HEK293 (cell line): ENCODE results near the gene LZTR1.
"Not testable (repeated sequence)": the region's sequence is repeated elsewhere in the genome, so short reads cannot be mapped to it uniquely, and the experiment has no call there.

Experiments used
- CTCF ChIA-PET: fragments of 350-600 bp; formaldehyde crosslinking; extraction: SDS; loops from one replicate; lab custom pipeline; 2021; ENCODE audit warnings: antibody characterized with exemption; lab: Yijun Ruan, JAX
- POLR2A ChIA-PET: fragments of 300-600 bp; formaldehyde crosslinking; extraction: SDS; loops from one replicate; lab custom pipeline; 2020; ENCODE audit warnings: antibody characterized with exemption, inconsistent platforms; lab: Yijun Ruan, JAX
- H3K27ac ChIP-seq: fragments of 200-500 bp; sonication (Bioruptor generic); 2 replicates; pipeline ENCODE4 v1.5.1; 2014; ENCODE audit warnings: low read depth, low read length, control low read depth, inconsistent platforms; ENCODE audit errors: extremely low read depth
- H3K36me3 ChIP-seq, 2 experiments: fragments of 200-500 bp in 1 of 2; sonication (Bioruptor generic) in 1 of 2; 1 replicate in 1 of 2; 2 replicates in 1 of 2; pipeline ENCODE4 v1.5.1; 2014 to 2017; ENCODE audit warnings: inconsistent platforms in 2 of 2, low read length in 2 of 2; ENCODE audit not compliant: control insufficient read depth in 2 of 2, insufficient read depth in 1 of 2
- H3K4me1 ChIP-seq: fragments of 200-500 bp; sonication (Bioruptor generic); 2 replicates; pipeline ENCODE4 v1.5.1; 2014; ENCODE audit warnings: mild to moderate bottlenecking, low read length, inconsistent platforms; ENCODE audit not compliant: control insufficient read depth, insufficient read depth
- H3K4me3 ChIP-seq: 2 replicates; pipeline ENCODE4 v1.5.1; 2011; ENCODE audit warnings: low read depth, mild to moderate bottlenecking, control low read depth, low read length, moderate library complexity
- H3K9me3 ChIP-seq: fragments of 200-500 bp; sonication (Bioruptor generic); 2 replicates; pipeline ENCODE4 v1.5.1; 2014; ENCODE audit warnings: low read depth, low read length, inconsistent platforms; ENCODE audit not compliant: control insufficient read depth, insufficient read depth
- KLF9 ChIP-seq: fragments of 450-650 bp; formaldehyde crosslinking; IDR thresholded peaks from 2 replicates; pipeline ENCODE4 v1.5.1; 2016; ENCODE audit warnings: missing biosample characterization, missing genetic modification characterization, low read depth
- MEIS1 ChIP-seq: sonication (generic); formaldehyde crosslinking; IDR thresholded peaks from 2 replicates; pipeline ENCODE4 v1.8.1; 2022; ENCODE audit warnings: missing genetic modification reagents, mild to moderate bottlenecking, borderline replicate concordance
- OSR2 ChIP-seq: fragments of 450-650 bp; formaldehyde crosslinking; IDR thresholded peaks from 2 replicates; pipeline ENCODE4 v1.5.1; 2016; ENCODE audit warnings: missing biosample characterization, missing genetic modification characterization
- PRDM10 ChIP-seq: fragments of 450-650 bp; formaldehyde crosslinking; IDR thresholded peaks from 2 replicates; pipeline ENCODE4 v1.5.1; 2016; ENCODE audit warnings: missing biosample characterization, missing genetic modification characterization
- PRDM6 ChIP-seq: fragments of 450-650 bp; formaldehyde crosslinking; IDR thresholded peaks from 2 replicates; pipeline ENCODE4 v1.5.1; 2017; ENCODE audit warnings: missing biosample characterization, missing genetic modification characterization
- REST ChIP-seq: fragments of 450-650 bp; formaldehyde crosslinking; IDR thresholded peaks from 2 replicates; pipeline ENCODE4 v1.5.1; 2016; ENCODE audit warnings: missing biosample characterization, missing genetic modification characterization
- SETDB1 ChIP-seq: IDR thresholded peaks from one replicate; pipeline ENCODE4 v1.6.1; 2017; ENCODE audit warnings: mild to moderate bottlenecking, low read length, moderate library complexity, mixed read lengths; ENCODE audit not compliant: insufficient read length
- ZBTB17 ChIP-seq: fragments of 450-650 bp; formaldehyde crosslinking; IDR thresholded peaks from 2 replicates; pipeline ENCODE4 v1.5.1; 2016; ENCODE audit warnings: missing biosample characterization, missing genetic modification characterization
- ZBTB20 ChIP-seq: fragments of 450-650 bp; formaldehyde crosslinking; IDR thresholded peaks from 2 replicates; pipeline ENCODE4 v1.5.1; 2016; ENCODE audit warnings: missing biosample characterization, missing genetic modification characterization
- ZNF132 ChIP-seq: fragments of 450-650 bp; formaldehyde crosslinking; IDR thresholded peaks from 2 replicates; pipeline ENCODE4 v1.5.1; 2017; ENCODE audit warnings: missing biosample characterization, missing genetic modification characterization, borderline replicate concordance
- ZNF169 ChIP-seq: fragments of 450-650 bp; formaldehyde crosslinking; IDR thresholded peaks from 2 replicates; pipeline ENCODE4 v1.5.1; 2016; ENCODE audit warnings: missing biosample characterization, missing genetic modification characterization
- ZNF239 ChIP-seq: fragments of 450-650 bp; formaldehyde crosslinking; IDR thresholded peaks from 2 replicates; pipeline ENCODE4 v1.5.1; 2016; ENCODE audit warnings: missing biosample characterization, missing genetic modification characterization
- ZNF26 ChIP-seq: fragments of 450-650 bp; formaldehyde crosslinking; IDR thresholded peaks from 2 replicates; pipeline ENCODE4 v1.5.1; 2016; ENCODE audit warnings: missing biosample characterization, missing genetic modification characterization
- ZNF324 ChIP-seq: fragments of 450-650 bp; formaldehyde crosslinking; IDR thresholded peaks from 2 replicates; pipeline ENCODE4 v1.5.1; 2016; ENCODE audit warnings: missing biosample characterization, missing genetic modification characterization
- ZNF394 ChIP-seq: fragments of 450-650 bp; formaldehyde crosslinking; IDR thresholded peaks from 2 replicates; pipeline ENCODE4 v1.5.1; 2016; ENCODE audit warnings: missing biosample characterization, missing genetic modification characterization, mild to moderate bottlenecking, moderate library complexity, borderline replicate concordance
- ZNF548 ChIP-seq: fragments of 450-650 bp; formaldehyde crosslinking; IDR thresholded peaks from 2 replicates; pipeline ENCODE4 v1.5.1; 2016; ENCODE audit warnings: missing biosample characterization, missing genetic modification characterization
- ZNF600 ChIP-seq: fragments of 450-650 bp; formaldehyde crosslinking; IDR thresholded peaks from 2 replicates; pipeline ENCODE4 v1.5.1; 2016; ENCODE audit warnings: missing biosample characterization, missing genetic modification characterization
- ZNF701 ChIP-seq: fragments of 450-650 bp; formaldehyde crosslinking; IDR thresholded peaks from 2 replicates; pipeline ENCODE4 v1.5.1; 2016; ENCODE audit warnings: missing biosample characterization, missing genetic modification characterization
- ZNF785 ChIP-seq: fragments of 450-650 bp; formaldehyde crosslinking; IDR thresholded peaks from 2 replicates; pipeline ENCODE4 v1.5.1; 2016; ENCODE audit warnings: missing biosample characterization, missing genetic modification characterization
- ZNF791 ChIP-seq: fragments of 450-650 bp; formaldehyde crosslinking; IDR thresholded peaks from 2 replicates; pipeline ENCODE4 v1.5.1; 2016; ENCODE audit warnings: missing biosample characterization, missing genetic modification characterization
- ZSCAN16 ChIP-seq: fragments of 450-650 bp; formaldehyde crosslinking; IDR thresholded peaks from 2 replicates; pipeline ENCODE4 v1.5.1; 2016; ENCODE audit warnings: missing biosample characterization, missing genetic modification characterization

Gene LZTR1

DNA sequence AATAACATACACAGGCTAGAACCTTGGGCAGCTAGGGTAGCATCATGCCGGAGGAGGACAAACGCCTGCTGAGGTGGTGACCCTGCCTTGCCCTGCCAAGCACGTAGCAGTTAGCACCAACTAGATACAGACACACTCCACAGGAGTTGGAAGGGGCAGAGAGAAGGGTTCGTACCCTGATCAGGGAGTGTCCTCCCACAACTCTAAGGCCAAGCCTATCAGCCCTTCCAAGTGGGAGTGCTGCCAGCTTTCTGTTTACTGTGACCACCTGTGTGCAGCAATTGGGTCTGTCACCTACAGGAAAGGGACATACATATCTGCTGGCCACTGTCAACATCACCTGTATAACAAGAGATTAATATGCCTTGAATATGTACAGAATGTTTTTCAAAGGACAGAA is 21.7 kb downstream of the LZTR1 start (continued):
- TF ChIP-seq ZNF26 = no peak
- TF ChIP-seq ZNF324 (tag by site-specific recombination) = no peak
- TF ChIP-seq ZNF169 (tag by site-specific recombination) = no peak
- no peak for TF ChIP-seq ZNF132 (tag by site-specific recombination)
- TF ChIP-seq, all 188 proteins: peak for 2

GRCh38 chr22:21009208-21009607 is 27.1 kb downstream of the LZTR1 start:
- CTCF ChIA-PET, H3K9me3 ChIP-seq, H3K36me3 ChIP-seq, H3K4me3 ChIP-seq, H3K4me1 ChIP-seq, H3K27ac ChIP-seq: not testable (repeated sequence)
- POLR2A ChIA-PET = interaction anchor here (1.9 kb wide), 1 partner anchor 27 kb away, joined by 8 read pairs; the partner anchor contains the start of gene LZTR1

DNA sequence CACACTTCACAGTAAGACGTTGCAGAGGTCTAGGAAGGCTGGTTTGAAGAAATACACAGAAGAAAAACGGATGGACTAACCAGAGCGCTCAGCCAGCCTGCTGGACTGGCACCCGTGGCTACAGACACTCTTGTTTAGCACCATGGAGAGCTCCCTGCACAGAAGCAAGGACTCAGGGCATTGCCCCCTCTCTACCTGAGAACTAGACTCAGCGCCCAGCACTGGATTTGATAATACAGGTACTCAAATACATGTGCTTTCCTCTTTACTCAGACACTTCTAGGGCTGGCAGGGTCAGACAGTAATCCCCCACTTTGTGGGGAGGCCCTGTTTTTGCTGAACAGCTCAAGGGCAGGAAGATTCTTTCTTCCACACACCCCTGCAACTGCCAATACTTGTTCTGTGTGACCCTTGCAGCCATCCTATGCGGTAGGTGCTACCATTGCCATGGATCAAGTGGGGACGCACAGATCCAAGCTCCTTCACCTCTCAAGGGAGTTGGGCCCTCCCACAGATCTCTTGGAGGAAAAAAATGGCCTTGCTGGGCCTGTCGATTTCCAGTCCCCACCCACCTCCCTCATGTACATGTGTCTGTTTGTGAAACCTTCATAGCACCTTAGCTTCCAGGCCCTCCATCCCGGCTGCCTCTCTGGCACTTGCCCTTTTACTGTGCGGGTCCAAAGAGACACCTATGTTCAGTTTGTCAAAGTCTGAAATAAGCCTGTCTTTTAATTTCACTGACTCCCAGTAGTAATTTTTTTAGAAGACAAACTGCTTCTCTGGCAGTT is 27.7 kb downstream of the LZTR1 start:
- Histone ChIP-seq H3K36me3 (peaks cover 0 to 9% of the 10 kb centered on the region in 2 experiments; a peak in 1 of 3 replicates), H3K4me3 (no peak overlapping the region), H3K27ac (no peak overlapping the region), H3K4me1 (no peaks in the 10 kb centered on the region), H3K9me3 (no peaks in the 10 kb centered on the region)
- ChIA-PET CTCF (interaction anchor here (0.7 kb wide), 1 partner anchor 36 kb away, joined by 3 read pairs; the partner anchor contains the start of gene LRRC74B), POLR2A (interaction anchor here (1.9 kb wide), 1 partner anchor 28 kb away, joined by 8 read pairs; the partner anchor contains the start of gene LZTR1)
- peak; percentile 72 for TF ChIP-seq ZNF600 (tag by site-specific recombination)
- TF ChIP-seq ZNF239 (tag by site-specific recombination) = no peak
- TF ChIP-seq ZNF394 (tag by site-specific recombination) = no peak
- TF ChIP-seq ZNF548 (tag by site-specific recombination) = no peak
- no peak for TF ChIP-seq ZNF785 (tag by site-specific recombination)
- peak; percentile 98 for TF ChIP-seq REST
- TF ChIP-seq PRDM10 (tag by site-specific recombination) = peak; percentile 87
- TF ChIP-seq SETDB1 = no peak
- no peak for TF ChIP-seq ZBTB20 (tag by site-specific recombination)
- no peak for TF ChIP-seq ZNF791
- TF ChIP-seq MEIS1 = no peak
- no peak for TF ChIP-seq ZSCAN16 (tag by site-specific recombination)
- no peak for TF ChIP-seq PRDM6
- no peak for TF ChIP-seq KLF9 (tag by site-specific recombination)
- TF ChIP-seq OSR2 (tag by site-specific recombination) = no peak
- TF ChIP-seq ZNF701 (tag by site-specific recombination) = no peak
- TF ChIP-seq ZBTB17 = peak; percentile 56
